DND-41 (cell line): ENCODE measurements around the gene INMT.

Experiments used
- ATAC-seq: fragments of 200-7000 bp; cut with Tn5 transposase; 3 replicates; pipeline ENCODE4 v1.9.1; 2021; ENCODE audit warnings: low read depth; ENCODE audit not compliant: insufficient read depth
- DNase-seq: peaks from one replicate; pipeline ENCODE4 v3.0.0-alpha.2; 2020
- H2AFZ ChIP-seq: 2 replicates; pipeline ENCODE4 v1.6.0; 2012; ENCODE audit warnings: low read depth, low read length
- H3K27ac ChIP-seq: 2 replicates; pipeline ENCODE4 v1.5.1; 2012; ENCODE audit warnings: low read length, inconsistent platforms
- H3K27me3 ChIP-seq: fragments of 200-600 bp; sonication (generic); 2 replicates; pipeline ENCODE4 v1.6.0; 2012; ENCODE audit warnings: low read length, mild to moderate bottlenecking, inconsistent platforms; ENCODE audit not compliant: insufficient read depth, poor library complexity
- H3K36me3 ChIP-seq: 2 replicates; pipeline ENCODE4 v1.5.1; 2012; ENCODE audit warnings: low read length, inconsistent platforms; ENCODE audit not compliant: insufficient read depth
- H3K4me1 ChIP-seq: 2 replicates; pipeline ENCODE4 v1.5.1; 2012; ENCODE audit warnings: mild to moderate bottlenecking, low read length; ENCODE audit not compliant: insufficient read depth
- H3K4me2 ChIP-seq: 2 replicates; pipeline ENCODE4 v1.6.0; 2012; ENCODE audit warnings: mild to moderate bottlenecking, moderate library complexity, low read length, inconsistent platforms; ENCODE audit not compliant: insufficient read depth
- H3K4me3 ChIP-seq, 2 experiments: fragments of 200-600 bp in 1 of 2; shearing (Covaris generic) in 1 of 2; 2 replicates each; pipeline ENCODE4 v1.5.1; 2012 to 2016; ENCODE audit warnings: inconsistent platforms in 2 of 2, low read length in 2 of 2, mild to moderate bottlenecking in 2 of 2, low read depth in 1 of 2, moderate library complexity in 1 of 2
- H3K79me2 ChIP-seq: 2 replicates; pipeline ENCODE4 v1.6.0; 2012; ENCODE audit warnings: low read length, inconsistent platforms; ENCODE audit not compliant: insufficient read depth
- H3K9ac ChIP-seq: 2 replicates; pipeline ENCODE4 v1.6.0; 2012; ENCODE audit warnings: low read depth, mild to moderate bottlenecking, inconsistent platforms, low read length, moderate library complexity
- H3K9me3 ChIP-seq: 2 replicates; pipeline ENCODE4 v1.5.1; 2012; ENCODE audit warnings: low read length, moderate library complexity, mild to moderate bottlenecking, inconsistent platforms; ENCODE audit not compliant: insufficient read depth, severe bottlenecking
- H4K20me1 ChIP-seq: 2 replicates; pipeline ENCODE4 v1.6.0; 2012; ENCODE audit warnings: low read length; ENCODE audit not compliant: insufficient read depth
- CTCF ChIP-seq: IDR thresholded peaks from 2 replicates; pipeline ENCODE4 v1.5.1; 2012; ENCODE audit warnings: borderline replicate concordance, low read length, moderate library complexity, mild to moderate bottlenecking; ENCODE audit not compliant: poor library complexity, severe bottlenecking; ENCODE audit errors: extremely low read depth
- EZH2 ChIP-seq: IDR thresholded peaks from 3 replicates; pipeline ENCODE4 v1.6.1; 2012; ENCODE audit warnings: borderline replicate concordance, low read depth, mild to moderate bottlenecking, moderate library complexity, low read length, inconsistent platforms; ENCODE audit not compliant: severe bottlenecking

Gene INMT

GRCh38 chr7:30805931-30806330 is 54.0 kb downstream of the INMT start:
- H2AFZ ChIP-seq, result no peak overlapping the region
- no peaks in the 10 kb centered on the region for H3K79me2 ChIP-seq
- no peak overlapping the region for H3K4me3 ChIP-seq
- H3K36me3 ChIP-seq, result no peaks in the 10 kb centered on the region
- no peaks in the 10 kb centered on the region for H4K20me1 ChIP-seq
- TF ChIP-seq CTCF (no peak), EZH2 (no peak)
- H3K9ac ChIP-seq, result no peak overlapping the region
- peaks cover 10% of the 10 kb centered on the region for H3K4me1 ChIP-seq
- DNase-seq (no peak), ATAC-seq (no peak)
- H3K27ac ChIP-seq, result no peak overlapping the region
- no peaks in the 10 kb centered on the region for H3K9me3 ChIP-seq
- no peak overlapping the region for H3K4me2 ChIP-seq
- no peaks in the 10 kb centered on the region for H3K27me3 ChIP-seq
